H1 (cell line): ENCODE results near the gene SNAP29. TPM values are rescaled to one million over a fixed set of nuclear protein-coding genes. Genes with fewer than 3 reads are reported as not detected.

Experiments used
- CTCF ChIA-PET: fragments of 300-600 bp; sonication (Branson Sonifier 250); formaldehyde crosslinking; loops from one replicate; lab custom pipeline; 2021; ENCODE audit not compliant: partially characterized antibody; lab: Charles Lee
- POLR2A ChIA-PET: fragments of 300-600 bp; sonication (Branson Sonifier 250); formaldehyde crosslinking; loops from one replicate; lab custom pipeline; 2021; ENCODE audit warnings: inconsistent platforms; ENCODE audit not compliant: partially characterized antibody; lab: Charles Lee
- DNase-seq, 2 experiments: peaks; one replicate each; pipeline versions ENCODE4 v3.0.0 to v3.0.0-alpha.2; 2010 to 2022; ENCODE audit warnings: low spot score in 2 of 2, low read depth in 1 of 2, mixed read lengths in 1 of 2
- FAIRE-seq: peaks from 2 replicates; lab custom pipeline; 2011; peaks lifted over from hg19 to GRCh38; lab: Jason Lieb, UNC
- H2AFZ ChIP-seq: 2 replicates; pipeline ENCODE4 v1.8.1; 2012; ENCODE audit warnings: low read length, inconsistent platforms
- H2AK5ac ChIP-seq: 2 replicates; pipeline ENCODE4 v1.6.1; 2013; ENCODE audit warnings: low read depth, low read length
- H2BK120ac ChIP-seq: replicated peaks from 2 replicates; pipeline ENCODE3; 2013; ENCODE audit warnings: low read depth, low read length, inconsistent platforms
- H2BK12ac ChIP-seq: 2 replicates; pipeline ENCODE4 v1.6.1; 2013; ENCODE audit warnings: low read depth, low read length
- H2BK15ac ChIP-seq: 2 replicates; pipeline ENCODE4 v1.6.1; 2013; ENCODE audit warnings: low read length
- H2BK20ac ChIP-seq: 2 replicates; pipeline ENCODE4 v1.6.1; 2013; ENCODE audit warnings: low read length
- H2BK5ac ChIP-seq: 2 replicates; pipeline ENCODE4 v1.6.1; 2013; ENCODE audit warnings: low read depth, low read length
- H3K14ac ChIP-seq: 2 replicates; pipeline ENCODE4 v1.6.1; 2013; ENCODE audit warnings: inconsistent platforms; ENCODE audit not compliant: insufficient read length
- H3K18ac ChIP-seq: 2 replicates; pipeline ENCODE4 v1.6.1; 2013; ENCODE audit warnings: low read length; ENCODE audit errors: extremely low read depth
- H3K23ac ChIP-seq: 2 replicates; pipeline ENCODE4 v1.6.1; 2013; ENCODE audit warnings: inconsistent platforms; ENCODE audit not compliant: insufficient read length
- H3K23me2 ChIP-seq: 2 replicates; pipeline ENCODE4 v1.6.1; 2013; ENCODE audit warnings: low read depth, low read length
- H3K27ac ChIP-seq: 2 replicates; pipeline ENCODE4 v1.6.1; 2011; ENCODE audit warnings: low read depth, low read length, inconsistent platforms
- H3K27me3 ChIP-seq, 4 experiments: replicated peaks in 1 of 4; 1 replicate in 1 of 4; 2 replicates in 3 of 4; pipeline versions ENCODE4 v1.6.1 to v1.8.1; 2011 to 2013; ENCODE audit warnings: low read length in 3 of 4, mild to moderate bottlenecking in 3 of 4, inconsistent platforms in 2 of 4, mixed read lengths in 2 of 4, moderate library complexity in 1 of 4; ENCODE audit not compliant: control insufficient read depth in 3 of 4, insufficient read depth in 3 of 4; ENCODE audit errors: extremely low read depth in 1 of 4
- H3K36me3 ChIP-seq, 4 experiments: 2 replicates each; pipeline versions ENCODE4 v1.6.1 to v1.8.1; 2011 to 2013; ENCODE audit warnings: mild to moderate bottlenecking in 4 of 4, low read length in 3 of 4, moderate library complexity in 2 of 4, control low read depth in 1 of 4, inconsistent platforms in 1 of 4; ENCODE audit not compliant: insufficient read depth in 4 of 4, control insufficient read depth in 2 of 4
- H3K4ac ChIP-seq: replicated peaks from 2 replicates; pipeline ENCODE3; 2013; ENCODE audit warnings: low read length, low read depth, mixed read lengths, inconsistent platforms; ENCODE audit not compliant: insufficient read length
- H3K4me1 ChIP-seq, 4 experiments: replicated peaks in 1 of 4; 1 replicate in 1 of 4; 2 replicates in 3 of 4; pipeline versions ENCODE4 v1.6.1 to v1.8.1; 2011 to 2013; ENCODE audit warnings: low read length in 3 of 4, inconsistent platforms in 2 of 4, mixed read lengths in 1 of 4; ENCODE audit not compliant: insufficient read depth in 4 of 4, control insufficient read depth in 3 of 4
- H3K4me2 ChIP-seq, 2 experiments: 2 replicates each; pipeline versions ENCODE4 v1.6.1 to v1.8.1; 2011 to 2013; ENCODE audit warnings: low read depth in 2 of 2, low read length in 2 of 2, control low read depth in 1 of 2, inconsistent platforms in 1 of 2, mild to moderate bottlenecking in 1 of 2; ENCODE audit not compliant: insufficient read depth in 1 of 2
- H3K4me3 ChIP-seq, 4 experiments: fragments of 200-600, 300-600 bp in 1 of 4; sonication (generic), shearing (Covaris generic), sonication (Bioruptor Twin) in 1 of 4; 2 replicates each; pipeline versions ENCODE4 v1.5.1 to v1.8.1; 2011 to 2016; ENCODE audit warnings: low read length in 4 of 4, low read depth in 3 of 4, control low read depth in 2 of 4, inconsistent platforms in 2 of 4, mild to moderate bottlenecking in 2 of 4, mixed read lengths in 1 of 4, moderate library complexity in 1 of 4; ENCODE audit not compliant: insufficient read depth in 2 of 4; ENCODE audit errors: extremely low read depth in 1 of 4
- H3K56ac ChIP-seq: replicated peaks from 2 replicates; pipeline ENCODE3; 2013; ENCODE audit warnings: low read depth, mild to moderate bottlenecking, mixed read lengths, low read length, inconsistent platforms; ENCODE audit not compliant: insufficient read length
- H3K79me1 ChIP-seq: 2 replicates; pipeline ENCODE4 v1.6.1; 2013; ENCODE audit warnings: low read depth, low read length, control low read depth
- H3K79me2 ChIP-seq, 2 experiments: 2 replicates each; pipeline versions ENCODE4 v1.6.1 to v1.8.1; 2012 to 2013; ENCODE audit warnings: low read length in 2 of 2, mild to moderate bottlenecking in 2 of 2, inconsistent platforms in 1 of 2; ENCODE audit not compliant: insufficient read depth in 2 of 2, control insufficient read depth in 1 of 2
- H3K9ac ChIP-seq, 4 experiments: replicated peaks in 1 of 4; 1 replicate in 1 of 4; 2 replicates in 3 of 4; pipeline versions ENCODE4 v1.6.1 to v1.8.1; 2011 to 2013; ENCODE audit warnings: low read depth in 3 of 4, low read length in 3 of 4, control low read depth in 2 of 4, mild to moderate bottlenecking in 2 of 4, moderate library complexity in 2 of 4, inconsistent platforms in 1 of 4; ENCODE audit errors: extremely low read depth in 1 of 4
- H3K9me3 ChIP-seq, 2 experiments: 2 replicates each; pipeline versions ENCODE4 v1.6.1 to v1.8.1; 2012 to 2013; ENCODE audit warnings: mild to moderate bottlenecking in 2 of 2, moderate library complexity in 2 of 2, control low read depth in 1 of 2, inconsistent platforms in 1 of 2, low read depth in 1 of 2, low read length in 1 of 2, mixed read lengths in 1 of 2; ENCODE audit not compliant: insufficient read depth in 2 of 2
- H4K20me1 ChIP-seq, 2 experiments: replicated peaks in 1 of 2; 2 replicates each; pipeline versions ENCODE3 to v1.8.1; 2011 to 2013; ENCODE audit warnings: inconsistent platforms in 2 of 2, low read length in 2 of 2, mild to moderate bottlenecking in 1 of 2; ENCODE audit not compliant: insufficient read depth in 2 of 2, control insufficient read depth in 1 of 2
- H4K5ac ChIP-seq: 2 replicates; pipeline ENCODE4 v1.6.1; 2013; ENCODE audit warnings: low read length, low read depth, mixed read lengths, inconsistent platforms; ENCODE audit not compliant: insufficient read length
- H4K8ac ChIP-seq: 2 replicates; pipeline ENCODE4 v1.8.0; 2013; ENCODE audit warnings: mild to moderate bottlenecking, moderate library complexity, low read length, inconsistent platforms; ENCODE audit not compliant: insufficient read depth; ENCODE audit errors: extremely low read depth
- H4K91ac ChIP-seq: replicated peaks from 2 replicates; pipeline ENCODE3; 2013; ENCODE audit warnings: low read length, mixed read lengths, inconsistent platforms; ENCODE audit not compliant: insufficient read length
- KDM4A ChIP-seq: IDR thresholded peaks from one replicate; pipeline ENCODE4 v1.7.1; 2012; ENCODE audit warnings: low read depth, mild to moderate bottlenecking, moderate library complexity, low read length, inconsistent platforms; ENCODE audit not compliant: severe bottlenecking
- NANOG ChIP-seq: IDR thresholded peaks from 2 replicates; pipeline ENCODE4 v1.6.1; 2011; ENCODE audit warnings: low read length, low read depth, mild to moderate bottlenecking, inconsistent platforms; ENCODE audit not compliant: insufficient read depth, poor library complexity, severe bottlenecking
- NRF1 ChIP-seq: IDR thresholded peaks from 2 replicates; pipeline ENCODE4 v1.6.1; 2011; ENCODE audit warnings: mild to moderate bottlenecking, low read depth, low read length, improper control_type of control experiment
- WGBS, 2 experiments: shearing (Covaris generic) in 1 of 2; methylation state at CpG; one replicate each; pipeline versions ENCODE4 v1.1.6 to v1.1.7; 2013 to 2015; ENCODE audit warnings: low lambda C conversion rate in 2 of 2, mixed read lengths in 2 of 2, inconsistent platforms in 1 of 2, low coverage in 1 of 2, missing lambda C conversion rate in 1 of 2; ENCODE audit not compliant: insufficient replicate concordance in 2 of 2, insufficient coverage in 1 of 2, insufficient read length in 1 of 2; ENCODE audit errors: extremely low coverage in 1 of 2, missing lambda C conversion rate in 1 of 2; 5-methylcytosine and 5-hydroxymethylcytosine counted together
- polyA plus RNA-seq, 7 experiments: library from polyadenylated mRNA; depleted of rRNA in 3 of 7; stranded (reverse) in 5 of 7; unstranded in 2 of 7; fragments of >200 nt in 5 of 7; fragments of 200-250 nt in 2 of 7; gene quantifications; 1 replicate in 5 of 7; 2 replicates in 1 of 7; 4 replicates in 1 of 7; pipeline versions ENCODE4 v1.2.1 to v1.2.3, GENCODE V29; 2011 to 2013; ENCODE audit warnings: missing spikeins in 2 of 7, mixed read lengths in 2 of 7
- total RNA-seq: library from RNA; stranded (reverse); fragmentation: NEBNext Ultra II Directional; extraction: Animal tissue kit (Norgen Biotek cat#: 25700); gene quantifications from 2 replicates; pipeline ENCODE4 v1.2.1, GENCODE V29; 2021

Gene SNAP29
- total and polyA plus RNA-seq, 2 of the 8 experiments (the other 6 are each of a cell fraction or from before 2014, with no cell fraction given), result 11.8 to 15.0 TPM

DNA sequence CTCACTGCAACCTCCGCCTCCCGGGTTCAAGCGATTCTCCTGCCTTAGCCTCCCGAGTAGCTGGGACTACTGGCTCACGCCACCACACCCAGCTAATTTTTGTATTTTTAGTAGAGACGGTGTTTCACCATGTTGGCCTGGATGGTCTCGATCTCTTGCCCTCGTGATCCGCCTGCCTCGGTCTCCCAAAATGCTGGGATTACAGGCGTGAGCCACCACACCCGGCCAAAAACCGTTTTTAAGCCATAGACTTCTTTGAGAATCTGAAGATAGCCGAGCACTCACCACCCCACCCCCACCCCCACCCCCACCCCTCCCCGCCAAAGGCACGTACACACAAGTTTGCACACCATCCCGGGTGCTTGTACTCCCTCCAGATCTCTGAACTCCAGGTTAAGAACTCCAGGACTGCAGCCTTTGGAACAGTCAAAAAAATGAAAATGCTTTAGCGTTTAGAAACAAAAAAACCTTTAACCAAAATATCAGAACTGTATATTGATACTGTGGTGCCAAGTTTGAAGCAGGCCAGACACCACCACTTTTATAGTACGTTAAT is 59.9 kb downstream of the SNAP29 start:
- 5% methylated on average over 14 of the region's 19 CpGs; no CpG with 5 or more reads in 1 of the 2 experiments for WGBS, 2 experiments
- Histone ChIP-seq H2BK5ac (no peak overlapping the region), H3K79me2 (peaks cover 52 to 65% of the 10 kb centered on the region in 2 experiments), H3K36me3 (no peaks in the 10 kb centered on the region), H3K9ac (peak overlapping the region in 3 of 4 experiments; percentile 51 to 58 (median 58); a peak in 5 of 7 replicates), H3K56ac (no peak overlapping the region), H3K27me3 (no peaks in the 10 kb centered on the region), H3K14ac (no peak overlapping the region), H2BK12ac (no peak overlapping the region), H4K20me1 (peaks cover 23 to 29% of the 10 kb centered on the region in 2 experiments), H4K5ac (no peak overlapping the region), H3K79me1 (no peaks in the 10 kb centered on the region; the same call in 1 of the 2 replicates), H2BK20ac (no peak overlapping the region), H2BK15ac (no peak overlapping the region), H2BK120ac (no peak overlapping the region), H3K4me1 (peaks cover 0 to 3% (median 0%) of the 10 kb centered on the region in 4 experiments; a peak in 4 of 7 replicates), H3K9me3 (no peaks in the 10 kb centered on the region), H3K18ac (no peak overlapping the region), H3K4me2 (peak overlapping the region; percentile 65 to 79), H3K23me2 (peaks cover 5% of the 10 kb centered on the region; the same call in 1 of the 2 replicates), H4K91ac (no peak overlapping the region), H3K4me3 (peak overlapping the region; percentile 92 to 98 (median 96)), H4K8ac (no peak overlapping the region), H2AFZ (no peak overlapping the region), H3K27ac (peak overlapping the region; percentile 10; the same call in 1 of the 2 replicates), H3K4ac (no peak overlapping the region), H2AK5ac (no peak overlapping the region), H3K23ac (no peak overlapping the region)
- CTCF ChIA-PET, result interaction anchor here (1.4 kb wide), 1 partner anchor 24 kb away, joined by 3 read pairs; no protein-coding TSS in a partner anchor
- POLR2A ChIA-PET, result interaction anchor here (0.7 to 1.2 kb wide), 4 partner anchors 18 to 65 kb away, joined by 3 to 4 read pairs (median 3); no protein-coding TSS in a partner anchor
- no peak for FAIRE-seq
- no peak for DNase-seq
- no peak for TF ChIP-seq NRF1
- no peak for TF ChIP-seq NANOG
- no peak for TF ChIP-seq KDM4A
